ENCODE measurements around the gene SFT2D2.

DNA sequence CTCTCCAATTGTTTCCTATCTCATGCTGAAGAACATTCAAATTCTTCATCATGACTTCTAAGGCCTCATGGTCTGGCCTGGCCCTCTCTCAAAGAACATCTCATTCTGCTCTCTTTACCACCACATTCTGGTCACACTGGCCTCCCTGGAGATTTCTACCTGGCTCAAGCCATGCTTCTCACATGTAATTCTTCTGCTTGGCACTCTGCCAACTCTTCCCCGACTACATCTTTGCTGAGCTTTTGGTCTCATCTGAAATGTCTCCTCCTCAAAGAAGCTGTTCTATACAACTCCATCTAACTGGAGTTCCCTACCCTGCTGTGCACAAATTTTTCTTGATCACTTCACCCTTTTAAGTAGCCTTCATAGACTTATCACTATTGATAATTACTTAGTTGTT lies 53.4 kb downstream of the SFT2D2 start:
- TF ChIP-seq, protein P1, sequence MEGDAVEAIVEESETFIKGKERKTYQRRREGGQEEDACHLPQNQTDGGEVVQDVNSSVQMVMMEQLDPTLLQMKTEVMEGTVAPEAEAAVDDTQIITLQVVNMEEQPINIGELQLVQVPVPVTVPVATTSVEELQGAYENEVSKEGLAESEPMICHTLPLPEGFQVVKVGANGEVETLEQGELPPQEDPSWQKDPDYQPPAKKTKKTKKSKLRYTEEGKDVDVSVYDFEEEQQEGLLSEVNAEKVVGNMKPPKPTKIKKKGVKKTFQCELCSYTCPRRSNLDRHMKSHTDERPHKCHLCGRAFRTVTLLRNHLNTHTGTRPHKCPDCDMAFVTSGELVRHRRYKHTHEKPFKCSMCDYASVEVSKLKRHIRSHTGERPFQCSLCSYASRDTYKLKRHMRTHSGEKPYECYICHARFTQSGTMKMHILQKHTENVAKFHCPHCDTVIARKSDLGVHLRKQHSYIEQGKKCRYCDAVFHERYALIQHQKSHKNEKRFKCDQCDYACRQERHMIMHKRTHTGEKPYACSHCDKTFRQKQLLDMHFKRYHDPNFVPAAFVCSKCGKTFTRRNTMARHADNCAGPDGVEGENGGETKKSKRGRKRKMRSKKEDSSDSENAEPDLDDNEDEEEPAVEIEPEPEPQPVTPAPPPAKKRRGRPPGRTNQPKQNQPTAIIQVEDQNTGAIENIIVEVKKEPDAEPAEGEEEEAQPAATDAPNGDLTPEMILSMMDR (IDR thresholded peaks at IDR 0.05): no peak
- no peak for TF ChIP-seq EP300 (IDR thresholded peaks at IDR 0.05)
- no peak for TF ChIP-seq POLR2A (IDR thresholded peaks at IDR 0.05)
